GM19438 (cell line): Measurements from ENCODE around the gene FHIT.

Source experiments
- ATAC-seq: cut with Tn5 transposase; IDR thresholded peaks from one replicate; pipeline ENCODE4 v1.9.1; 2021; ENCODE audit warnings: low read depth; ENCODE audit not compliant: unreplicated experiment

FHIT gene

GRCh38 chr3:61251174-61251972 lies at the start of gene FHIT:
FHIT (minus strand) TSS chr3:61251452.
- ATAC-seq, result peak; percentile 85

GRCh38 chr3:61300786-61301185 lies 49.5 kb upstream of the FHIT start:
- no peak for ATAC-seq

- no peak for ATAC-seq
Observed at GRCh38 chr3:61300006-61300380, 48.7 kb upstream of the FHIT start.

GRCh38 chr3:61299343-61300005 lies 48.2 kb upstream of the FHIT start:
- no peak for ATAC-seq

GRCh38 chr3:61297821-61298220 lies 46.6 kb upstream of the FHIT start:
- no peak for ATAC-seq

- no peak for ATAC-seq
Observed at GRCh38 chr3:61288446-61288845, 37.2 kb upstream of the FHIT start.

GRCh38 chr3:61283876-61284275 lies 32.6 kb upstream of the FHIT start:
- ATAC-seq, result no peak

GRCh38 chr3:61278713-61279112 lies 27.5 kb upstream of the FHIT start:
- no peak for ATAC-seq

- ATAC-seq, result no peak
Observed at GRCh38 chr3:61277411-61277810, 26.2 kb upstream of the FHIT start.

GRCh38 chr3:61269435-61269834 lies 18.2 kb upstream of the FHIT start:
- ATAC-seq, result no peak

- ATAC-seq, result no peak
Observed at GRCh38 chr3:61268644-61269043, 17.4 kb upstream of the FHIT start.

- ATAC-seq, result no peak
Observed at GRCh38 chr3:61264281-61264680, 13.0 kb upstream of the FHIT start.

- no peak for ATAC-seq
Observed at GRCh38 chr3:61257148-61257547, 5.9 kb upstream of the FHIT start.

- ATAC-seq, result no peak
Observed at GRCh38 chr3:61253756-61254155, 2.5 kb upstream of the FHIT start.

- ATAC-seq, result no peak
Observed at GRCh38 chr3:61252836-61253235, 1.6 kb upstream of the FHIT start.

- ATAC-seq, result no peak
Observed at GRCh38 chr3:61250784-61251173, 473 bp downstream of the FHIT start.

- no peak for ATAC-seq
Observed at GRCh38 chr3:61248496-61248895, 2.8 kb downstream of the FHIT start.

- no peak for ATAC-seq
Observed at GRCh38 chr3:61247191-61247590, 4.1 kb downstream of the FHIT start.

- ATAC-seq, result no peak
Observed at GRCh38 chr3:61239871-61240270, 11.4 kb downstream of the FHIT start.

- ATAC-seq, result no peak
Observed at GRCh38 chr3:61237858-61238257, 13.4 kb downstream of the FHIT start.

GRCh38 chr3:61236556-61236955 lies 14.7 kb downstream of the FHIT start:
- peak; percentile 87 for ATAC-seq

- peak; percentile 48 for ATAC-seq
Observed at GRCh38 chr3:61233746-61234145, 17.5 kb downstream of the FHIT start.
